AG08396 (cell line): ENCODE data around the gene ZNF830.
A peak's percentile ranks its signal among the peaks of the same experiment; 100 is the strongest.
"Not testable (repeated sequence)": the region's sequence is repeated elsewhere in the genome, so short reads cannot be mapped to it uniquely, and the experiment has no call there.

Experiments
- DNase-seq: peaks from one replicate; pipeline ENCODE4 v3.0.0; 2012; ENCODE audit warnings: low spot score, mixed read lengths

The ZNF830 gene

DNA sequence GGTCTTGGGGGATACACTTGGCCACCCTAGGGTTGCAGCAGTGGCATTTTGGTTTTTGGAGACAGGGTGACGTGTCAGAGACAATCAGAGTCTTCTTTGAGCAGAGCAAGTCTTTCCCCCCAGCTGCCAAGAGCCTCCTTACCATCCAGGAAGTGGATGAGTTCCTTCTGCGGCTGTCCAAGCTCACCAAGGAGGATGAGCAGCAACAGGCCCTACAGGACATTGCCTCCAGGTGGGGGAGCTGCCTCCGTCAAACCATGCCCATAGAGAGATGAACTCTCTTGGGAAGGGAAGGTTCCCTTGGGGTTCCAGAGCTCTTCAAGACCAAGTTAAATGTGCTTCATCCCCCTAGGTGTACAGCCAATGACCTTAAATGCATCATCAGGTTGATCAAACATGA is 30.3 kb downstream of the ZNF830 start:
- DNase-seq, result no peak

DNA sequence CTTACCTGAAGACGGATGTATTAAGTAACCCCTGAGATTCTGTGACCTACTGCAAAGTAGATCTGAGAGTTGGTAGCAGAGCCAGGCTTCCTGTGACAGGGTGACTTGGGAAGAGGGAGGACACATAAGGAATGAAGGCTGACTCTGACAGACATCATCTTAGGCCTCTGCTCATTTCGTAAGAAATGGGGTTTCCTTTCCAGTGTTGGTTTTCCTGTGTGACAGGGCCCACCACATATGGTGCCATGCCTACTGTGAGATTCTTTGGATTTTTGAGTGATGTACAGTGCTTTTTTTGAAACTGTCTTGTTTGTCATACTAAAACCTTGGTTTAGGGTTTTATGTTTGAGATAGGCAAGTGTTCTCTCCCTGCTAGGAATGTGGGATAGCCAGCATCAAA is 31.7 kb downstream of the ZNF830 start:
- no peak for DNase-seq

GRCh38 chr17:34996422-34997285 is 35.3 kb downstream of the ZNF830 start:
- no peak for DNase-seq

GRCh38 chr17:34997355-34997862 is 36.1 kb downstream of the ZNF830 start:
- DNase-seq, result peak; percentile 63

GRCh38 chr17:34998205-34998604 is 36.9 kb downstream of the ZNF830 start:
- DNase-seq, result peak; percentile 82

GRCh38 chr17:34999456-34999855 is 38.1 kb downstream of the ZNF830 start:
- DNase-seq, result no peak

- DNase-seq, result not testable (repeated sequence)
These were observed 39.6 kb downstream of the ZNF830 start for GRCh38 chr17:35000965-35001364.

DNA sequence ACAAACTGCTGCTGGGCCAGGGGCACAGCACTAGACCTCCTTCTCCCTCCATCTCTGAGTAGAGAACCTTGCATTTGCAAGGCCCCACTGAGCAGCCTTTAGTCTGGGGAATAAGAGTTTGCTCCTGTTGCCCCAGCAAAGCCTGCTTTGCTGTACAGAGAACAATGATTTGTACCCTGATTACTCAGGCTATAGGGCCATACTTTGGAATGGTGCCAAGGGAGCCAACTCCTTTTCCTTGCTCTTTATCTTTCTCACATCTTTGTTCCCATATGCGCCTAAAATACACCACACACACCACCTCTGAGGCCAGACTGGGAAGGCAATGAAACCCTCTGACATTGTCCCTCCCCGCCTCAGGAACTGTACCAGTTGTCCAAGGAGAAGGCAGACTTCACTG is 40.2 kb downstream of the ZNF830 start:
- no peak for DNase-seq

DNA sequence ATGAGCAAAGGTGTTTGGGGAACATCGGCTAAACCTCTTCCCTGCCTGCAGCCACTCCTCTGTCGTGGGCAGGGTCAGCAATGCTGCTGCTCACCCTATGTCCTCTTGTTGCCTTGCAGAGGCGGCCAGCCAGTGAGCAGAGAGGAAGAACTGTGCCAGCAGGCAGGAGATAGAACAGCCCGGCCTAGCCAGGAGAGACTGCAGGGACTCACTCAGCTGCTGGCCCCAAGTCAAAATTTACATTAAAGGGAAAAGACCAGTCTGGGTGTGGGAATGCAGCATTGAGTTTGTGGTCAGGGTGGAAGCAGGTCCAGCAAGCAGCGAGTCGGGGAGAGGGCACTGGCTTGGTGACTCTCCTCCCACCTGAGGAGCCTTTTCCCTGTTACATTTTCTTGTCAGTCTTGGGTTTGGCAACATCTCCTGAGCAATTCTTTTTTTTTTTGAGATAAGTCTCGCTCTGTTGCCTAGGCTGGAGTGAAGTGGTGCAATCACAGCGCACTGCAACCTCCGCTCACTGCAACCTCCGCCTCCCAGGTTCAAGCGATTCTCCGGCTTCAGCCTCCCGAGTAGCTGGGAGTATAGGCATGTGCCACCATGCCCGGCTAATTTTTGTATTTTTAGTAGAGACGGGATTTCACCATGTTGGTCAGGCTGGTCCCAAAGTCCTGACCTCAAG is 41.7 kb downstream of the ZNF830 start:
- DNase-seq, result no peak

DNA sequence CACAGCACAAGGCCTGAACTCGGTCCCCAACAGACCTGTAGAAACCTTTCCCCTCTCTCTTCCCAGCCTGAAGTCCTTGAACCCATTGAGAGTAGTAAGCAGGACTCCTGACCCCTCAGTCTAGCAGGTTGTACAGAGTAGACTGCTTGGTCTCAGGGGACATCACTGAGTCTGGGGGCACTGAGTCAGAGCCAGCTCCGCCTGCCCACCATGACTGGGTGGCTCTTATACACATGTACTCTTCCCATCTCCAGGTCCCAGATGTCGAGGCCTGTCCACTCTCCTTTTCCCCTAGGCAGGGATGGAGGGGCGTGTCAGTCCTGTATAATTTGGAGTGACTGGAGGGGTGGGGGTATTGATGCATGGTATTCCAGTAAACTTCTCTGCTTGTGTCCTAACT is 42.4 kb downstream of the ZNF830 start:
- no peak for DNase-seq

DNA sequence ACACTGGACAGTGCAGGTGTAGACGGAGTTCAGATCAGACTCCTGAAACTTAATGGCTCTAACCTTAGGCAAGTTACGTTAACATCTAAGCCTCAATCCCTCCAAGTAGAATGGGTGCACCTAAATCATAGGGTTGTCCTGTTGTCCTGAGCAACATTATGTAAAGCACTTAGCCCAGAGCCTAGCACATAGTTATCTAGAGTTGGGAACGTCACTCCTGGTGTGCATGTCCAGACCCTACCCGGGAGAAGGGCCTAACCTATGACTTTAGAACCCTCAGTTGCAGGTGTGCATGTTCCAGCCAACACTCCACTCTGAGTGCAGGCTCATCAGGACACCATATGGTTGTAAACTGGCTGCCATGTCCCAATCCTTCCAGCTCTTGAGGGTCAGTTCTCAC is 45.0 kb downstream of the ZNF830 start:
- no peak for DNase-seq

DNA sequence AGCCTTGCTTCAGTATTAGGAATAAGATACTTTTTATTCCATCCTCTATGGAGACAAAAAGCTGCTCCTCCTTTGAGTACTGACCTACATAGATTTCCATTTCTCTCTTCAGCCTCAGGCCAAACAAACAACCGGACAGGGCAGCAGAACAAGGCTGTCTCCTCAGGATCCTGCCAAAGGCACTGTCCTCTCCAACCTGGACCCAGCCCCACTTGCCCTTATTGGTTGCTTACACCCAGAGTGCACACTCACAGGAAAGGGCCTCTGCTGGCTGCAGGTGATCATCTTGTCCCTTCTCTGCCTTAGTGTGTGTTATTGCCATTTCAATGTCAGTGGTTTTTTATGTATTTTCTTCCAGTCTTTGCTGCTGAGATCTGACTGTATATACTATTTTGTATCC is 45.6 kb downstream of the ZNF830 start:
- DNase-seq, result no peak

DNA sequence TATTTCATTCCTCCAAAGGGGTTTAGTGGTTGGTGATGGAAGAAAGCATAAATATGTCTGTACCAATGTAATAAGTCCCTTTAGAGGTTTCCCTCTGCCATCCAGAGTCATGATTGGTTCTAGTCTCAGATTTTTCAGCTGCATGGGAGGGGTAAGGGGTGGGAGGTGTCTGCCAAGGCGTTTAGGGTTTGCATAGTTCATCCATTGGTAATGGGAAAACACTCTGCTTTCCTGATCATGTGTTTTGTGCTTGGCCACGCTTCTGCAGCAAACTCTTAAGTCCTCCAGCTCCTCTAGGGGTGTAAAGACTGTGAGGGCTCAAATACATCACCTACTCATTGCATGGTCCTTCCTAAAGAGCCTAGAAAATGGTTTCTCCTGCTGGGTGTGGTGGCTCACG is 48.8 kb downstream of the ZNF830 start:
- DNase-seq, result no peak

DNA sequence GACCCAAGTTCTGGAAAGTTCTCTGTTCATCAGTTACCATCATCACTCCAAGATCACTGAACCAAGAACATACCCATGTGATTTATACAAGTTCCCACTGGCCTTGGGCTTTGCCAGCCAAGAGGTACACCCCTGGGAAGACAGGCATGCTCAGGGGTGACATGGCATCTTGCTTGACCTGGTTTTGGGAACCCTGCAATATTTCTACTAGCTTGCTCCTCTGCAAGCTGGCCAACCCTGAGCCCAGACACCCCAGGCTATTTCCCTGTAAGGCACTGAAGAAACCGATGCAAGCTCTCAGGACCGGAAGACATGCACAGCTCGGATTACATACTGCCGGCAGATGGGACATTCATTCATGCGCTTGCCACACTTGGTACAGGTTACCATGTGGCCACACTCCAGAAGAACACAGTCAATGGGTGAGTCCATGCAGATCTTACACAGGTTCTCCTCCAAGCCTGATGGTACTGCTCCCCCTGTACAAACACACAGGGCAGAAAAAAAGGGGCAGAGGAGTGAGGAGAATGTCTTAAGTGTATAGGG is 50.4 kb downstream of the ZNF830 start:
- DNase-seq, result no peak
